OCI-LY3 (cell line): ENCODE data around the gene LGALS8.

Experiments
- H2AFZ ChIP-seq: fragments of 200-600, 300-600 bp; shearing (Covaris generic); 2 replicates; pipeline ENCODE4 v1.6.0; 2014; ENCODE audit warnings: antibody characterized with exemption, low read depth, low read length
- H3K27ac ChIP-seq: fragments of 200-600, 300-600 bp; sonication (generic); 2 replicates; pipeline ENCODE4 v1.5.1; 2014; ENCODE audit warnings: mild to moderate bottlenecking, low read length, moderate library complexity, mixed read lengths
- H3K27me3 ChIP-seq: fragments of 200-600, 300-600 bp; sonication (generic); 2 replicates; pipeline ENCODE4 v1.6.1; 2014; ENCODE audit warnings: low read depth, low read length, mixed read lengths
- H3K36me3 ChIP-seq: fragments of 200-600, 300-600 bp; sonication (generic); replicated peaks from 2 replicates; pipeline ENCODE3; 2014; ENCODE audit warnings: low read depth, low read length, mixed read lengths
- H3K4me1 ChIP-seq: fragments of 300-600, 200-600 bp; sonication (generic); 2 replicates; pipeline ENCODE4 v1.6.1; 2014; ENCODE audit warnings: low read length, mixed read lengths
- H3K4me2 ChIP-seq: fragments of 200-600, 300-600 bp; sonication (generic); 2 replicates; pipeline ENCODE4 v1.6.1; 2014; ENCODE audit warnings: low read length, mixed read lengths
- H3K4me3 ChIP-seq: fragments of 300-600, 200-600 bp; sonication (generic); 2 replicates; pipeline ENCODE4 v1.5.1; 2014; ENCODE audit warnings: antibody characterized with exemption, mild to moderate bottlenecking, low read length, moderate library complexity
- H3K79me2 ChIP-seq: fragments of 300-600, 200-600 bp; shearing (Covaris generic); 2 replicates; pipeline ENCODE4 v1.6.1; 2014; ENCODE audit warnings: mild to moderate bottlenecking, low read length, mixed read lengths
- H3K9ac ChIP-seq: fragments of 300-600, 200-600 bp; shearing (Covaris generic); 2 replicates; pipeline ENCODE4 v1.6.0; 2014; ENCODE audit warnings: mild to moderate bottlenecking, low read length, moderate library complexity
- H3K9me3 ChIP-seq: fragments of 200-600, 300-600 bp; shearing (Covaris generic); 2 replicates; pipeline ENCODE4 v1.6.1; 2014; ENCODE audit warnings: low read length, mixed read lengths; ENCODE audit not compliant: insufficient read depth
- H4K20me1 ChIP-seq: fragments of 200-600, 300-600 bp; sonication (generic); 2 replicates; pipeline ENCODE4 v1.6.1; 2016; ENCODE audit warnings: low read length, mixed read lengths; ENCODE audit not compliant: insufficient read depth
- EZH2phosphoT487 ChIP-seq: fragments of 200-600 bp; shearing (Covaris generic); IDR thresholded peaks from 2 replicates; pipeline ENCODE4 v1.6.1; 2018; ENCODE audit warnings: antibody characterized with exemption, mixed run types, low read depth
- TF ChIP-seq, protein P1 (sequence below): fragments of 200-600, 300-600 bp; sonication (generic); IDR thresholded peaks from 2 replicates; pipeline ENCODE4 v1.5.1; 2014; ENCODE audit warnings: antibody characterized with exemption, low read length, low read depth

The LGALS8 gene

DNA sequence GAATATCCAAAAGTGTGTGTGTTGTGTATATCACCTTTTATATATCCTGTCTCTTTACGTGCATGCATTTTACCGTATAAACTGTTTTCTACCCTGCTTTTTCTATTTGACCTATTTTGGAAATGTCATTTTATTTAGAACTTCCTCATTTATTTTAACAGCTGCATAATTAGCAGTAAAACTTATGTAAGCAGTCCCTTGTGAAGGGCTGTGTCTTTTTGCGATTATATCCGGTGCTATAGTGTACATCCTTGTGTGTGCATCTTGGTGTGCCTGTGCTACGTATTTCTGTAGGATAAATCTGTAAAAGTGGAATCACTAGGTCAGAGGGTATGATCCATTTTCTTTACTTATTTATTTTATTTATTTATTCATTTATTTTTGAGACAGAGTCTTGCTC, 7.2 kb downstream of the LGALS8 start:
- peak overlapping the region; percentile 8; the same call in 1 of the 2 replicates for H3K4me2 ChIP-seq
- H3K4me1 ChIP-seq: peaks cover 17% of the 10 kb centered on the region
- no peaks in the 10 kb centered on the region for H4K20me1 ChIP-seq

DNA sequence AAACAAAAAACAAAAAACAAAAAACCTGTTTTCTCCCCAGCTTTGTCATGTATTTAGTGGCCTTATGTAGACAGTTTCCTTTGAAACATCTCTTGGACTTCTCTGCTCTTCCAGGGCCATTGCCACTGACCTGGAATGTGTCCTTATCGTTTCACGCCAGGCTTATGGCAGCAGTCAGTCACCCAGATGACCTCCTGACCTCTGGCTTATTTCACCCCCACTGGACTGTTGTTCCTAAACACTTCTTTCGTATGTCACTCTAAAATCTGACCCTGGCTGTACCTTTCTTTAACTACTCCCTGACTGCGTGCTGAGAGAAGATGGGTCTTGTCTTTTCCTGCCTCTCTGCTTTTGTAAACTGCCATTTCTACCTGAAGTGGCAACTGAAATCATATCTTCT, 9.1 kb downstream of the LGALS8 start:
- no peaks in the 10 kb centered on the region for H3K79me2 ChIP-seq
- no peak overlapping the region for H3K27ac ChIP-seq

More for the DNA sequence above, 7.2 kb downstream of the LGALS8 start:
- no peak for TF ChIP-seq EZH2phosphoT487
- TF ChIP-seq, protein P1, sequence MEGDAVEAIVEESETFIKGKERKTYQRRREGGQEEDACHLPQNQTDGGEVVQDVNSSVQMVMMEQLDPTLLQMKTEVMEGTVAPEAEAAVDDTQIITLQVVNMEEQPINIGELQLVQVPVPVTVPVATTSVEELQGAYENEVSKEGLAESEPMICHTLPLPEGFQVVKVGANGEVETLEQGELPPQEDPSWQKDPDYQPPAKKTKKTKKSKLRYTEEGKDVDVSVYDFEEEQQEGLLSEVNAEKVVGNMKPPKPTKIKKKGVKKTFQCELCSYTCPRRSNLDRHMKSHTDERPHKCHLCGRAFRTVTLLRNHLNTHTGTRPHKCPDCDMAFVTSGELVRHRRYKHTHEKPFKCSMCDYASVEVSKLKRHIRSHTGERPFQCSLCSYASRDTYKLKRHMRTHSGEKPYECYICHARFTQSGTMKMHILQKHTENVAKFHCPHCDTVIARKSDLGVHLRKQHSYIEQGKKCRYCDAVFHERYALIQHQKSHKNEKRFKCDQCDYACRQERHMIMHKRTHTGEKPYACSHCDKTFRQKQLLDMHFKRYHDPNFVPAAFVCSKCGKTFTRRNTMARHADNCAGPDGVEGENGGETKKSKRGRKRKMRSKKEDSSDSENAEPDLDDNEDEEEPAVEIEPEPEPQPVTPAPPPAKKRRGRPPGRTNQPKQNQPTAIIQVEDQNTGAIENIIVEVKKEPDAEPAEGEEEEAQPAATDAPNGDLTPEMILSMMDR: no peak
- Histone ChIP-seq H2AFZ (no peak overlapping the region), H3K9me3 (no peaks in the 10 kb centered on the region), H3K4me3 (no peak overlapping the region), H3K36me3 (peaks cover 6% of the 10 kb centered on the region), H3K27ac (no peak overlapping the region), H3K79me2 (no peaks in the 10 kb centered on the region), H3K9ac (no peak overlapping the region), H3K27me3 (peaks cover 9% of the 10 kb centered on the region)

DNA sequence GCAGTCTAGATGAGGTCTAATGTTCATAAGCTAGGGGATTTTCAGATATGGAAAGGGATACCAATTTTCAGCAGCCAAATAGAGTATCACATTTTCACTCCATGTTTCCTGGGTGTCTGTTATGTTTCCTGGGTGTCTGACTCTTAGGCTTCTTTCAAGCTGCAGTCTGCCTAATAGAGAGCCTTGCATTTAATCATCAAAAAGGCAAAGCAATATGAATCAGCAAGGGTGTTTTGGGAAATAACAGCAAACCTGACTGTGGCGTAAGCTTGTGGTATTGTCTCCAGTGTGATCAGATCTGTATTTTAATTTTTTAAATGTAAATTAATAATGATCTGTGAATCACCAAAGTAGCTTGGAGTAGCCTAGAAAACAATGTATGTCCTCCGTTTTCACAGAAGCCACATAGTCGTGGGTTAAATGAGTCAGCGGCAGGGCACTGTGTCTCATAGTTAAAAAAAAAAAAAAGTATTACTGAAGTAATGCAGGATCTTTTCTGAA, 10.4 kb downstream of the LGALS8 start:
- H3K9me3 ChIP-seq: no peaks in the 10 kb centered on the region
- H3K79me2 ChIP-seq: no peaks in the 10 kb centered on the region
- no peaks in the 10 kb centered on the region for H3K27me3 ChIP-seq
- H3K4me3 ChIP-seq: no peak overlapping the region
- no peak for TF ChIP-seq EZH2phosphoT487
- TF ChIP-seq, protein P1: no peak
- no peak overlapping the region for H2AFZ ChIP-seq
- H3K27ac ChIP-seq: no peak overlapping the region
- peaks cover 17% of the 10 kb centered on the region for H3K4me1 ChIP-seq
- H3K36me3 ChIP-seq: peaks cover 6% of the 10 kb centered on the region
- H3K9ac ChIP-seq: no peak overlapping the region
- H3K4me2 ChIP-seq: no peak overlapping the region
- H4K20me1 ChIP-seq: no peaks in the 10 kb centered on the region

More for the DNA sequence above, 9.1 kb downstream of the LGALS8 start:
- Histone ChIP-seq H3K4me1 (peaks cover 17% of the 10 kb centered on the region), H3K9ac (no peak overlapping the region), H3K36me3 (peaks cover 6% of the 10 kb centered on the region), H4K20me1 (no peaks in the 10 kb centered on the region), H3K4me3 (no peak overlapping the region), H3K9me3 (no peaks in the 10 kb centered on the region), H3K4me2 (no peak overlapping the region), H3K27me3 (no peaks in the 10 kb centered on the region), H2AFZ (no peak overlapping the region)
- TF ChIP-seq, protein P1: no peak
- TF ChIP-seq EZH2phosphoT487: no peak

DNA sequence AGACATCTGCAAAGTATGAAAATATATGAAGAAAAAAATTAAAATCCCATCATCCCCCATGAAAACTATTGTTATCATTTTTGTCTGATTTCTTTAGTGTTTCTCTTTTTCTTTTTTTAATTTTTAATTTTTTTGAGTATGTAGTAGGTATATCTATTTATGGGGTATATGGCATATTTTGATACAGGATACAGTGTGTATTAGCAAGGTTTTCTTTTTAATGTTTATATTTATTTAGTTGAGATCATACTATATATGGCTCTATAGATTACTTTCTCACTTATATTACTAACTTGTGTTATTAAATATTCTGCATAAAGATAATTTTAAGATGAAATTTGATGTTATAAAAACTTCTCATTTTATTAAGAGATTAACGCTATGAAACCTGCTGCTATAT, 11.4 kb downstream of the LGALS8 start:
- no peak overlapping the region for H3K27ac ChIP-seq
- no peak overlapping the region for H3K4me2 ChIP-seq
- peaks cover 13% of the 10 kb centered on the region for H3K36me3 ChIP-seq
- no peak overlapping the region for H3K4me3 ChIP-seq
- no peak overlapping the region for H3K9ac ChIP-seq
- no peaks in the 10 kb centered on the region for H3K27me3 ChIP-seq
- H2AFZ ChIP-seq: no peak overlapping the region
- no peaks in the 10 kb centered on the region for H3K9me3 ChIP-seq
- peaks cover 17% of the 10 kb centered on the region for H3K4me1 ChIP-seq
- no peaks in the 10 kb centered on the region for H4K20me1 ChIP-seq
- TF ChIP-seq, protein P1: no peak
- no peak for TF ChIP-seq EZH2phosphoT487
- H3K79me2 ChIP-seq: no peaks in the 10 kb centered on the region
